ENCODE measurements around the gene CHD9NB.

- TF ChIP-seq RARB (CRISPR knock-in tag; IDR thresholded peaks at IDR 0.05) (no peak), ISL1 (CRISPR knock-in tag; IDR thresholded peaks at IDR 0.05) (no peak), SNAI2 (CRISPR knock-in tag; IDR thresholded peaks at IDR 0.05) (no peak)
These were observed 20.3 kb upstream of the CHD9NB start for GRCh38 chr16:53073022-53073421.

All from SK-N-SH treated with all-trans-retinoic acid at 6 μM for 48 hours (cell line).